HuH-7 (cell line): ENCODE measurements around the gene CD69.
"Not testable (repeated sequence)": the region's sequence is repeated elsewhere in the genome, so short reads cannot be mapped to it uniquely, and the experiment has no call there.

Experiments used
- DNase-seq: peaks from one replicate; pipeline ENCODE4 v3.0.0; 2011; ENCODE audit warnings: low spot score

The CD69 gene

GRCh38 chr12:9750276-9751203, 10.2 kb downstream of the CD69 start:
- peak; percentile 48 for DNase-seq

DNA sequence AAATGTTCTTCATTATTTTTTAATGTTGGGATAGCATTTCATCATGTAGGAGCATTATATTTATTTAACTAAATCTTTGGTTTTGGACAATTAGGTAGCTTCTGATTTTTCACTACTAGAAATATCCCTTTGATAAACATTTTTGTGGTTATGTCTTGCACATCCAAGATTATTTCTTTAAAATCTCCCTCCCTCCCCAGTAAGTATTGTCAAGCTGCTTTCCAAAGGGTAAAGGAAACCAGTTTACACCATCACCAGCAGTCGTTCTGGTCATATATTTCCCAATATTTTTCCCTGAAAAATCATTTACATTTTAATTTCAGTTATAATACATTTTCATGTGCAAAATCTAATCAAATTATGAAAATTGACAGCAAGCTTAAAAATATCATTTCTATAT, 11.1 kb downstream of the CD69 start:
- DNase-seq = no peak

GRCh38 chr12:9745199-9745598, 15.5 kb downstream of the CD69 start:
- no peak for DNase-seq

DNA sequence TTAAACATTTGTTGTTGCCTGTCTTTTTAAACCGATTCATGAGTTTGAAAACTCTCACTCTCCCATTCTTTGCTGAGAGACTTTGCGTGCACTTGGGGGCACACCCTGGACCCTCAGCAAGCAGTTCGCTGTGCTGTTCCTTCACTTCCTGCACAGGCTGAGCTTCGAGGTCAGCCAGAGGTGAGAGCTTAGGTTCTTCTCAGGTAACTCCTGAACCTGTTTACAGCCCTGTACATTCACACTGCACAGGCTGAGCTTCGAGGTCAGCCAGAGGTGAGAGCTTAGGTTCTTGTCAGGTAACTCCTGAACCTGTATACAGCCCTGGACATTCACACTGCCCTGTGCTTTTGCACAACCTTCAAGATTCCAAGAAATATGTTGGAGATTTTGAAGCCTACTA, 18.0 kb downstream of the CD69 start:
- no peak for DNase-seq

DNA sequence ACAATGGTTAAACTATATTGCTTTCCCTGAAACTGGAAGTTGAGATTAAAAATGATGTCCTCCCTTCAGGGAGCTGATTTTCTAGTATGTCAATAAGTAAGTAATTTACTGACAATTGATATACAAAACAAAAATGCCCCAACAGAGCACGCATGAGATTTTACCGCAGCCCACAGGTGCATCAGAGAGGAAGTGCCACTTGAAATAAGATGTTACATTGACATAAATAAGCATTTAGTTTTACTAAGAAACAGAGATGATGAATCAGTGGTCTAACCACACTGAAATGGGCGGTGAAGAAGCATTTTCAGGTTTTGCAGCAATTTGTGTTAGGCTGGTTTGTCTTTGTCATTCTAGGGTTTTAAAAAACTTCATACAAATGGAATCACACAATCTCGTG, 19.0 kb downstream of the CD69 start:
- DNase-seq = no peak

DNA sequence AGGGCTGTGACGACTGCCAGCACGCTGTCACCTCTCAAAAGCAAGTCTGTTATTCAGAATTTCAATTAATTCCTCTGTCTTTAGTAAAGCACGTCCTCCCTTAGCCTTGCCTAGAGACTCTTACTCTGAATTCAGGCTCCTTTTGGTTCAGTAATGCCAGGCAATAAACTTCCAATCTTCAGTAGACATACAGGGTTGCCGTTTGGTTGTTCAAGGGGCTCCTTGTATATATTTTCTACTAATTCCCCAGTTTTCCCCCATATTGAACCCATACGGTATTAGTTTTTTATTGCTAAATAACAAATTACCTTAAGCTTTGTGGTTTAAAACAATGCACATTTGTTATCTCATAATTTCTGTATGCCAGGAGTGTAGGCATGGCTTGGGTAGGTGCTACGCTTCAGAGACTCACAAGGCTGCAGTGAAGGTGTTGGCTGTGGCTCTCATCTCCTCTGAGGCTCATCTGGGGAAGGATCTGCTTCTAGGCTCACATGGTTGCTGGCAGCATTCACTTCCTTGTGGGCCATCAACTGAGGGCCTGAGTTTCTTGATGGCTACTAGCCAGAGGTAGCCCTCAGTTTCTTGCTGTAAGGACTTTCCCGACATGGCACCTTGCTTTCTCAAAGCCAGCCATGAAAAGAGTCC, 20.5 kb downstream of the CD69 start:
- no peak for DNase-seq

DNA sequence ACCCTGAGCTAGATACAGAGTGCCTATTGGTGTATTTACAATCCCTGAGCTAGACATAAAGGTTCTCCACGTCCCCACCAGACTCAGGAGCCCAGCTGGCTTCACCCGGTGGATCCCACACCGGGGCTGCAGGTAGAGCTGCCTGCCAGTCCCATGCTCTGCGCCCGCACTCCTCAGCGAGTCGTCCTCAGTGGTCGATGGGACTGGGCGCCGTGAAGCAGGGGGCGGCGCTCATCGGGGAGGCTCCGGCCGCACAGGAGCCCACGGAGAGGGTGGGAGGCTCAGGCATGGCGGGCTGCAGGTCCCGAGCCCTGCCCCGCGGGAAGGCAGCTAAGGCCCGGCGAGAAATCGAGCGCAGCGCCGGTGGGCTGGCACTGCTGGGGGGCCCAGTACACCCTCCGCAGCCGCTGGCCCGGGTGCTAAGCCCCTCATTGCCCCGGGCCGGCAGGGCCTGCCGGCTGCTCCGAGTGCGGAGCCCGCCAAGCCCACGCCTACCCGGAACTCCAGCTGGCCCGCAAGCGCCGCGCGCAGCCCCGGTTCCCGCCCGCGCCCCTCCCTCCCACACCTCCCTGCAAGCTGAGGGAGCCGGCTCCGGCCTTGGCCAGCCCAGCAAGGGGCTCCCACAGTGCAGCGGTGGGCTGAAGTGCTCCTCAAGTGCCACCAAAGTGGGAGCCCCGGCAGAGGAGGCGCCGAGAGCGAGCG, 21.1 kb downstream of the CD69 start:
- not testable (repeated sequence) for DNase-seq

DNA sequence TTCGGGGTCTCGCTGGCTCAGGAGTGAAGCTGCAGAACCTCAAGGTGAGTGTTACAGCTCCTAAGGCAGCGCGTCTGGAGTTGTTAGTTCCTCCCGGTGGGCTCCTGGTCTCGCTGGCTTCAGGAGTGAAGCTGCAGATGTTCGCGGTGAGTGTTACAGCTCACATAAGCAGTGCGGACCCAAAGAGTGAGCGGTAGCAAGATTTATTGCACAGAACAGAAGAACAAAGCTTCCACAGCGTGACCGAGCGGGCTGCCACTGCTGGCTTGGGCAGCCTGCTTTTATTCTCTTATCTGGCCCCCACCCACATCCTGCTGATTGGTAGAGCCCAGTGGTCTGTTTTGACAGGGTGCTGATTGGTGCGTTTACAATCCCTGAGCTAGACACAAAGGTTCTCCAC, 21.8 kb downstream of the CD69 start:
- not testable (repeated sequence) for DNase-seq

GRCh38 chr12:9736936-9737705, 23.6 kb downstream of the CD69 start:
- no peak for DNase-seq

DNA sequence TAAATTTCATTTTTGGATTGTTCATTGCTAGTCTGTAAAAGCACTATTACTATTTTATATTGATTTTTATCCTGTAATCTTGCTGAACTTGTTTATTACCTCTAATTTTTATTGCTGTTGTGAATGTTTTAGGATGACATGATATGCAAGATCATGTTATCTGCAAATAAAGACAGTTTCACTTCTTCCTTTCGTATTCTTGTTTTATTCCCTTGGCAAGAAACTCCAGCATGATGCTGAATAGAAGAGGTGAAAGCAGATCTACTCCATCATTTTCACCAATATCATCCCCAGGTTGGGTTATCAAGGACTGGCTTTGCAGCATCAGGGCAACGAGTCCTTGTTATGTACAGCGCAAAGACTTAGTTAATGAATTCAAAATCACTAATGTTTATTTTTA, 25.1 kb downstream of the CD69 start:
- no peak for DNase-seq

- no peak for DNase-seq
These were observed 27.7 kb downstream of the CD69 start, which contains the start of gene CLECL1 for GRCh38 chr12:9732921-9733461. CLECL1 (minus strand) TSS chr12:9733097.

DNA sequence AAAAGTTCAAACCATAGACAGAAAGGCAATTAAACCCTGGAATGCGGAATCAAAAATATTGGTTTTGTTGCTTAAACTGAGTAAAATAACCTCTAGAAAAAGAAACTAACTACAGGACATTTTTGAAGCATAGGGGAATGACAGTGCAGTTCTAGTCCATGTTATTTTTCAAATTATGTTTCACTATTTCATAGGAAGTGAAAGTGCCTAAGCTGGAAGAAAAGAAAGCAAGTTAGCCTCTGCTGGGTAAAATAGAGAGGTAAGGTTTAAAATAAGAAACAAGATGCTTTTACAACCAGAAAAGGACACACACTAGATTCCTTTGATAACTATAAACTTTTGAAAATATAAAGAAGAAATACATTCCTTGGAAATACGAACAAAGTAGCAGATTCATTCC, 28.9 kb downstream of the CD69 start:
- no peak for DNase-seq

DNA sequence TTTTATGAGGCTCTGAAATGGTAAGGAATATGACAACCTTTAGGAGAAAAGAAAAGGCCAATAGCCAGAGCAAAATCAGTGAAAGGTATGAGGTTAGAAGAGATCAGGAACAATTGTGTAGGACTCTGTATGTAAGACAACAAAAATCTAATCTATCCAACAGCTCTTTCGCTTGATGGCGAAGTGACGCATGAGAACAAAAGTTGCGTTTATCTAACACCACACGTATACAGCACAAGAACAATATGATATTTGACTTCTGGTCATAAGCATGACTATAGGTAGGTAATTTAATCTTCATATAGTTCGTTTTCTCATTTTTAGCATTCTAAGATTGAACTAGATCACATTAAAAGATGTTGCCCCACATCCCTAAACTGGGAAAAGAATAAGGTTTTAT, 29.3 kb downstream of the CD69 start:
- DNase-seq = no peak

DNA sequence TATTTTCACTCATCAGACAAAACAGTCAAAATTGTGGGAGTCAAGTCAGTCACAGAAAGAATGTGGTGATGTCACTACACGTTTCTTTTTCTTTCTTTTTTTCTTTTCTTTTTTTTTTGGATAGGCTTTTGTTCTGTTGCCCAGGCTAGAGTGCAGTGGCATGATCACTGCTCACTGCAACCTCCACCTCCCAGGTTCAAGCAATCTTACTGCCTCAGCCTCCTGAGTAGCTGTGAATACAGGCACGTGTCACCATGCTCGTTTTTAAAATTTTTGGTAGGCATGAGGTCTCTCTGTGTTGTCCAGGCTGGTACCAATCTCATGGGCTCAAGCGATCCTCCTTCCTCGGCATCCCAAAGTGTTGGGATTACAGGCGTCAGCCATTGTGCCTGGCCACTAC, 30.1 kb downstream of the CD69 start:
- no peak for DNase-seq

DNA sequence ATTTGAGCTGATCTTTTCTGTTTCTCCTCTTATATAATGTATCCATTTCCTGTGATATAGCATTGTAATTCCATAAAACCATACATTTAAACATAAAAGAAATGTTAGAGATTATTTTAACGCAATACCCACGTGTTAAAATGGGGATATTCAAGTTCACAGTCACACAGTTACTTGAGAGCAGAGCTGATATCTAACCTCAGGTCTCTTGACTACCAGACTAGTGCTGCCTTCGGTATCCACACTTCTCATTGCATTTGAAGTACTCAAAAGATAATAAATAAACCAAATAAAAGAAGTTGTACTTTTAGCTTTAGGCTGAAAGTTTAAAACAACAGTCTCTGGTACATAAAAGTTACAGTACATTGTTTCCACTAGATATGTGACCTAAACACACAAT, 30.7 kb downstream of the CD69 start:
- no peak for DNase-seq

DNA sequence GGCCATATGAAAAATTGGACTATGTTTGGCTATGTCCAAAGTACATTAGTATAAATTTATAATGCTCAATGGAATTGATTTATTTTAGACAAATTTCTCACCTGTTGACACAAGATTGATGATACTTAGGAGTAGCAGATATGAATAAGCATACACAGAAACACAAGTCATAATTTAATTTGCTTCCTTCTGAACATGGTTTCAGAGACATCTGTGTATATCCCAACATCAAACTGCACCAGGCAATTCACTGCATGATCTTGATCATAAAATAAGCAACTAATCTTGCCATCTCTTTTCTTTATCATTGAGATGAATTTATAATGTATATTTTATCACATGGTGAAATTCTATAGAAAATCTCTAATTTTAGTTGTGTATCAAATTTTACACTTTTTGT, 31.6 kb downstream of the CD69 start:
- no peak for DNase-seq

- no peak for DNase-seq
These were observed 32.9 kb downstream of the CD69 start for GRCh38 chr12:9727813-9728212.

DNA sequence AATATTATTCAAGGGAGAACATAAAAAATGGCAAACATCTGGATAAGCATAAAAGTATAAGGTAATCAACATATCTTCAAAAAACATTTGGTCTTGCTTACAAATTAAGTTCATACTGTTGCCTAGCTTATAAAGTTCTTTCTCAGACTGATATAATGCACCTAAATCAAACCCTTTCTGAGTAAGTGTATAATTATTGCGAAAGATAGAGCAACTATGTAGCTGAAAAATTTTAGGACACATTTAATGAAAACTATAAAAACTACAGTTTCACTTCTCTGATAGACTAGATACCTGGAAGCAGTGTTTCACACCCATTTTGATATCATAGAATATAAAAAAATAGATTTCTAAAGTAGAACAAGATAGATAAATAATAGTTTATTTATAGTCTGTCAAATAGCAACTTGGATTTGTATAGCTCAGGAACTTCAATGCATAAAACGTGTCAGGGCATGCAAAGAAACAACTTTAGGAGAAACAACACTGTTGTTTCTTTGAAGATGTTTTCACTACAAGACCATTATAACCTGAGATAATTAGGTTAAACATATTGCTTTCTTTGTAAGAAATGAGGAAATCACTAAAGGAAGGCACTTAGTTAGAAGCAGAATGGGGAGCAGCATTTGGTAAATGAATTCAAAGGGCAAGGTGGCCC, 35.4 kb downstream of the CD69 start:
- DNase-seq = no peak

- no peak for DNase-seq
These were observed 36.7 kb downstream of the CD69 start for GRCh38 chr12:9724023-9724422.

DNA sequence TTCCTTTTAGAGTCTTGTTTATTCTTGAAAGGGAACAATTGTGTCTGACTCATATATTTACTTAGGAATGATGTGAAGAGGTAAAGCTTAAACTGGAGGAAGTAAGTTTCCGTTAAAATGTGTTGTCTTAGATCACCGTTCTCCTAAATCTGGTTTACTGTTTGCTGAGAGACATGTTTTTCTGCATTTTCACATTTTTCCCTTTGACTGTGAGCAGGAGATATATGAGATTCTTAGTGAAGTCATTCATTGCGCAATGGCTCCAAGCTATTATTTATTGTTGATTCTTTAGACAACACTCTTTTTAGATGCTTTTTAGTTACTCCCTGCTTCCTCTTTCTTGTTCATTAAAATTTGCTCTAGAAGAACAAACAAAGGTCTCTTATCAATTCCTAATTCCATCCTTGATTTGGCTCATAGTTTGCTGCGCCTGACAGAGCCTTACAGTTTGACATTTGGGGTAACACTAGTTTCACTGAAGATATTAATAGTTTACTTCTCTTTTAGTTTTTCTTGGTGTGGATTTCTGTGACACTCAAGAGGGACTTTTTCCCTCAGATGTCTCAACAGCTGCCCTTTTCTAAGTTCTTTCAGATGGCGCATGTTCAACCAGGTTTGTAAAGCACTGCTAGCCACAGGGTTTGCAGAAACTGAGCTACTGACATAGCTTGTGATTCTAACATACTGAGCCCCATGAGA, 39.2 kb downstream of the CD69 start:
- DNase-seq = no peak

- no peak for DNase-seq
These were observed 40.9 kb downstream of the CD69 start for GRCh38 chr12:9719790-9720189.
